ENCODE results near the gene CRYBA1. TPM values are rescaled to one million over a fixed set of nuclear protein-coding genes. Genes with fewer than 3 reads are reported as not detected.
"Not testable (repeated sequence)": the region's sequence is repeated elsewhere in the genome, so short reads cannot be mapped to it uniquely, and the experiment has no call there.

The CRYBA1 gene
- total RNA-seq, 4 donors from 2014 or later, result not detected

DNA sequence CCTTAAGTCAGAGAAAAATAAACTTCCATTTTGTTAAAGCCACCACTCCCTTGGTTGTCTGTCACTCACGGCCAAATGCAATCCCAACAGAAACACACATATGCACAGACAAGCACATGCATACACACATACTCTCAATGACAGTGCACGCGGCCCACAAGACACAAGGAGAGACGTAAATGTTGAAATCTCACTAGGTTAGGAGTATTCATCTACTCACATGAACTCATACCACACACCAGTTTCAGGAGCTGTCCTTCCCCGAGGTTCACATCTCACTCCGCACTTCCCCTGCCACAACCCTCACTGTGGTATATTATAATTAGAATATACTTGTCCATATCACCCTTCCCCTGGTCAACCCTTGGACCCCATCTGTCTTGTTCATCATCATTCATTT is 30.5 kb upstream of the CRYBA1 start:
- TF ChIP-seq POLR2A (IDR thresholded peaks at IDR 0.05), result no peak
- no peak for TF ChIP-seq POLR2AphosphoS5 (IDR thresholded peaks at IDR 0.05)
- TF ChIP-seq, protein P1, sequence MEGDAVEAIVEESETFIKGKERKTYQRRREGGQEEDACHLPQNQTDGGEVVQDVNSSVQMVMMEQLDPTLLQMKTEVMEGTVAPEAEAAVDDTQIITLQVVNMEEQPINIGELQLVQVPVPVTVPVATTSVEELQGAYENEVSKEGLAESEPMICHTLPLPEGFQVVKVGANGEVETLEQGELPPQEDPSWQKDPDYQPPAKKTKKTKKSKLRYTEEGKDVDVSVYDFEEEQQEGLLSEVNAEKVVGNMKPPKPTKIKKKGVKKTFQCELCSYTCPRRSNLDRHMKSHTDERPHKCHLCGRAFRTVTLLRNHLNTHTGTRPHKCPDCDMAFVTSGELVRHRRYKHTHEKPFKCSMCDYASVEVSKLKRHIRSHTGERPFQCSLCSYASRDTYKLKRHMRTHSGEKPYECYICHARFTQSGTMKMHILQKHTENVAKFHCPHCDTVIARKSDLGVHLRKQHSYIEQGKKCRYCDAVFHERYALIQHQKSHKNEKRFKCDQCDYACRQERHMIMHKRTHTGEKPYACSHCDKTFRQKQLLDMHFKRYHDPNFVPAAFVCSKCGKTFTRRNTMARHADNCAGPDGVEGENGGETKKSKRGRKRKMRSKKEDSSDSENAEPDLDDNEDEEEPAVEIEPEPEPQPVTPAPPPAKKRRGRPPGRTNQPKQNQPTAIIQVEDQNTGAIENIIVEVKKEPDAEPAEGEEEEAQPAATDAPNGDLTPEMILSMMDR (IDR thresholded peaks at IDR 0.05), result no peak
- no peak for TF ChIP-seq EP300 (IDR thresholded peaks at IDR 0.05; ENCODE audit: low read depth)
- Histone ChIP-seq H3K9me3 (no peaks in the 10 kb centered on the region), H3K27ac (no peak overlapping the region), H3K4me3 (no peak overlapping the region), H3K36me3 (no peaks in the 10 kb centered on the region), H3K27me3 (no peaks in the 10 kb centered on the region), H3K4me1 (peaks cover 0 to 10% (median 8%) of the 10 kb centered on the region in 4 donors)
- in situ Hi-C loops (cut with MboI; ENCODE audit: low pct_ligation_motif_present in 1 of 4, low pct_unique_long_range_greater_than_20kb in 1 of 4, low sequenced_read_pairs in 3 of 4), result loop anchor here in 1 of 4 donors (10.0 kb wide), 1 partner anchor 71 kb away; no protein-coding TSS in a partner anchor
- no peak for DNase-seq
- WGBS, 2 donors (ENCODE audit: low coverage in 1 of 2), result 78 to 85% methylated on average over 5 to 6 of the region's 6 CpGs
- intact Hi-C loops (cut with DNase I; ENCODE audit: low total_unique reads), result no loop called here

DNA sequence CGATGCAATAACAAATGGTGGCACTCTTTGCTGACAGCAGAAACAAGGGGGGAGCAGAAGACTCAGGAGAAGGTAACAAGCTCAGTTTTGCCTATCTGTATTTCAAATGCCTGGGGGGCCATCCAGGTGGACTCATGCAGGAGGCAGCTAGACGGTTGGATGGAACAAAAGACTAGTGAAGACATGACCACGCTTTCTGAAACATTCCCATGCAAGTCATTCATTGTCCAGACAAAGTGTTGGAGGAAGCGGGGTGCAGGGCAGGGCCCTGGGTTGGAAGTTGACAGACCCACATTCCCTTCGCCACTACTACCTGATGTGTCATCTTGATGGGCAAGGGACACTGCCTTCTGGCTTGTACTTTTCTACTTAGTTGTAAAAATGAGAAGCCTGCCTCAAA is 29.8 kb upstream of the CRYBA1 start:
- DNase-seq, result no peak
- H3K9me3 ChIP-seq, result no peaks in the 10 kb centered on the region
- no peak overlapping the region for H3K27ac ChIP-seq
- 89 to 100% methylated on average over 1 to 5 of the region's 5 CpGs for WGBS, 2 donors (ENCODE audit: low coverage in 1 of 2)
- TF ChIP-seq EP300 (IDR thresholded peaks at IDR 0.05; ENCODE audit: low read depth) (no peak), POLR2A (IDR thresholded peaks at IDR 0.05) (no peak), POLR2AphosphoS5 (IDR thresholded peaks at IDR 0.05) (no peak)
- TF ChIP-seq, protein P1 (IDR thresholded peaks at IDR 0.05), result no peak
- peaks cover 0 to 10% (median 8%) of the 10 kb centered on the region in 4 donors for H3K4me1 ChIP-seq
- intact Hi-C loops (cut with DNase I; ENCODE audit: low total_unique reads) (no loop called here), in situ Hi-C loops (cut with MboI; ENCODE audit: low pct_ligation_motif_present in 1 of 4, low pct_unique_long_range_greater_than_20kb in 1 of 4, low sequenced_read_pairs in 3 of 4) (loop anchor here in 1 of 4 donors (10.0 kb wide), 1 partner anchor 72 kb away; no protein-coding TSS in a partner anchor)
- no peak overlapping the region for H3K4me3 ChIP-seq
- H3K27me3 ChIP-seq, result no peaks in the 10 kb centered on the region
- no peaks in the 10 kb centered on the region for H3K36me3 ChIP-seq

DNA sequence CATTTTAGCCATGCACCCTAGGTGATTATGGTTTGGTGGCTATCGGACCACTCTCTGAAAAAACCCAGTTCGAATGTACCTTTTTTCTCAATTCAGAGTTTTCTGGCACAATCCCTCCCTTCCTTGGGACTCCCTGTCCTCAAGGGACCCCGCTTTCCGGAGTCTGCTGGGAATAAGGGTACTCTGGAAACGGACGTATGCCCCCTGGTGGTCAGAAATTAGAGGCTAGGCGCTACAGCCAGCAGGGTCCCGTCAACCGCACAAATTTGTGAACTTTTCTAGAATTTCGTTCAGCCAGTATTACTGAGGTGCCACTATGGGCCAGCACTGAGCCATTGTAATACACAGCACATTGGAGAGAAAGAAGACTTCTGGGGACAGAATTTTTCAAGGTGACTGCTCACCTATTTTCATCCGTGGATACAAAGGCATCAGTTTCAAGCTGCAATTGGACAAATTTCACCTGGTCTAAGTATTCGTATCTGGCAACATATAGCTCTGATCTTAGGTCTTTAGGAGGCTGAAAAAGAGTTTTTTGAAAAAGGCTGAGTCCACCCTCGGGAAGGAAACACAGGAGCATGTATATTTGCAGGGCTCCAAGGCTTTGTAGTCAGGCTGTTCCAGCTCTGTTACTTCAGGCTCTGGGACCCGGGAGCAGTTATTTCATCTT is 27.1 kb upstream of the CRYBA1 start:
- Histone ChIP-seq H3K36me3 (no peaks in the 10 kb centered on the region), H3K27me3 (no peaks in the 10 kb centered on the region), H3K4me3 (no peak overlapping the region), H3K4me1 (peaks cover 0 to 10% (median 8%) of the 10 kb centered on the region in 4 donors), H3K27ac (no peak overlapping the region), H3K9me3 (no peaks in the 10 kb centered on the region)
- TF ChIP-seq EP300 (IDR thresholded peaks at IDR 0.05; ENCODE audit: low read depth), result no peak
- TF ChIP-seq, protein P1 (IDR thresholded peaks at IDR 0.05), result peak; percentile 90 to 95 (median 95)
- in situ Hi-C loops (cut with MboI; ENCODE audit: low pct_ligation_motif_present in 1 of 4, low pct_unique_long_range_greater_than_20kb in 1 of 4, low sequenced_read_pairs in 3 of 4) (loop anchor here in 1 of 4 donors (10.0 kb wide), 1 partner anchor 75 kb away; no protein-coding TSS in a partner anchor), intact Hi-C loops (cut with DNase I; ENCODE audit: low total_unique reads) (loop anchor here (2.0 kb wide), 1 partner anchor 71 kb away; no protein-coding TSS in a partner anchor)
- 14 to 19% methylated on average over 11 to 14 of the region's 14 CpGs for WGBS, 2 donors (ENCODE audit: low coverage in 1 of 2)
- DNase-seq, result peak; percentile 77

DNA sequence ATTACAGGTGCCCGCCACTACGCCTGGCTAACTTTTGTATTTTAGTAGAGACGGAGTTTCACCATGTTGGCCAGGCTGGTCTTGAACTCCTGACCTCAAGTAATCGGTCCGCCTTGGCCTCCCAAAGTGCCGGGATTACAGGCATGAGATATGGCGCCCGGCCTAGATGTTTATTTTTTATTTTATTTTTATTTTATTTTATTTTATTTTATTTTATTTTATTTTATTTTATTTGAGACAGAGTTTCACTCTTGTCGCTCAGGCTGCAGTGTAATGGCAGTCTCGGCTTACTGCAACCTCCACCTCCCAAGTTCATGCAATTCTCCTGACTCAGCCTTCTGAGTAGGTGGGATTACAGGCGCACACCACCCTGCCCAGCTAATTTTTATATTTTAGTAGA is 25.3 kb upstream of the CRYBA1 start:
- H3K27me3 ChIP-seq; H3K9me3 ChIP-seq; H3K27ac ChIP-seq; in situ Hi-C loops (cut with MboI; ENCODE audit: low pct_ligation_motif_present in 1 of 4, low pct_unique_long_range_greater_than_20kb in 1 of 4, low sequenced_read_pairs in 3 of 4); DNase-seq; H3K4me3 ChIP-seq; H3K36me3 ChIP-seq; H3K4me1 ChIP-seq; intact Hi-C loops (cut with DNase I; ENCODE audit: low total_unique reads): not testable (repeated sequence)
- 88 to 95% methylated on average over 5 to 11 of the region's 11 CpGs for WGBS, 2 donors (ENCODE audit: low coverage in 1 of 2)
